Activated gamma-delta T cell (primary cell): ENCODE results near the gene ETFA.

Source experiments
- DNase-seq: peaks from one replicate; lab custom pipeline; 2025; lab: John Stamatoyannopoulos, UW

Gene ETFA

GRCh38 chr15:76217029-76217881 lies 94.0 kb downstream of the ETFA start:
- DNase-seq = no peak

GRCh38 chr15:76215634-76216033 lies 95.6 kb downstream of the ETFA start:
- DNase-seq = no peak

- no peak for DNase-seq
Measured at GRCh38 chr15:76209942-76210341, 101.3 kb downstream of the ETFA start.

GRCh38 chr15:76209523-76209922 lies 101.7 kb downstream of the ETFA start:
- DNase-seq = no peak

GRCh38 chr15:76208786-76209424 lies 102.4 kb downstream of the ETFA start:
- DNase-seq = no peak

GRCh38 chr15:76208084-76208785 lies 103.0 kb downstream of the ETFA start:
- DNase-seq = no peak

- no peak for DNase-seq
Measured at GRCh38 chr15:76206325-76206976, 104.8 kb downstream of the ETFA start.

GRCh38 chr15:76204916-76205460 lies 106.3 kb downstream of the ETFA start:
- no peak for DNase-seq

GRCh38 chr15:76204109-76204845 lies 107.0 kb downstream of the ETFA start:
- no peak for DNase-seq

- no peak for DNase-seq
Measured at GRCh38 chr15:76203346-76204108, 107.7 kb downstream of the ETFA start.

- no peak for DNase-seq
Measured at GRCh38 chr15:76201536-76202255, 109.6 kb downstream of the ETFA start.

GRCh38 chr15:76200641-76201105 lies 110.6 kb downstream of the ETFA start:
- no peak for DNase-seq

GRCh38 chr15:76200083-76200465 lies 111.2 kb downstream of the ETFA start:
- DNase-seq = no peak

GRCh38 chr15:76199106-76200082 lies 111.9 kb downstream of the ETFA start:
- no peak for DNase-seq

GRCh38 chr15:76198456-76199105 lies 112.7 kb downstream of the ETFA start:
- no peak for DNase-seq

- DNase-seq = no peak
Measured at GRCh38 chr15:76197703-76198455, 113.4 kb downstream of the ETFA start.
